K562 (cell line): Measurements from ENCODE around the gene DGCR6L. TPM values are rescaled to one million over a fixed set of nuclear protein-coding genes. Genes with fewer than 3 reads are reported as not detected.
"Not testable (repeated sequence)": the region's sequence is repeated elsewhere in the genome, so short reads cannot be mapped to it uniquely, and the experiment has no call there.

ENCODE experiments used
- ATF3 ChIP-seq, 2 experiments: fragments of 450-650 bp in 1 of 2; sonication (generic) in 1 of 2; formaldehyde crosslinking in 1 of 2; IDR thresholded peaks in 1 of 2; conservative IDR thresholded peaks in 1 of 2; 2 replicates each; pipeline versions ENCODE4 v1.6.1 to v1.8.1; 2016 to 2023; ENCODE audit warnings: mild to moderate bottlenecking in 2 of 2, moderate library complexity in 2 of 2, inconsistent platforms in 1 of 2, missing genetic modification reagents in 1 of 2
- ATF7 ChIP-seq: fragments of 450-650 bp; IDR thresholded peaks from 2 replicates; pipeline ENCODE4 v1.7.1; 2014; ENCODE audit warnings: mild to moderate bottlenecking, moderate library complexity
- BHLHE40 ChIP-seq: IDR thresholded peaks from 2 replicates; pipeline ENCODE4 v1.6.1; 2011; ENCODE audit warnings: low read length, improper control_type of control experiment
- CREB1 ChIP-seq, 2 experiments: sonication (generic) in 1 of 2; formaldehyde crosslinking in 1 of 2; IDR thresholded peaks; 2 replicates each; pipeline versions ENCODE4 v1.6.1 to v1.8.0; 2012 to 2022; ENCODE audit warnings: inconsistent platforms in 1 of 2, mild to moderate bottlenecking in 1 of 2, missing genetic modification reagents in 1 of 2, moderate library complexity in 1 of 2
- E2F5 ChIP-seq: sonication (generic); formaldehyde crosslinking; IDR thresholded peaks from 2 replicates; pipeline ENCODE4 v1.8.0; 2022; ENCODE audit warnings: mild to moderate bottlenecking, missing genetic modification reagents
- ERF ChIP-seq: fragments of 450-650 bp; formaldehyde crosslinking; IDR thresholded peaks from 2 replicates; pipeline ENCODE4 v1.4.0; 2020; ENCODE audit warnings: mild to moderate bottlenecking, mixed read lengths
- JUN ChIP-seq, 2 experiments: sonication (generic) in 1 of 2; formaldehyde crosslinking in 1 of 2; IDR thresholded peaks; 2 replicates each; pipeline versions ENCODE4 v1.6.1 to v1.8.0; 2012 to 2022; ENCODE audit warnings: borderline replicate concordance in 2 of 2, mild to moderate bottlenecking in 2 of 2, improper control_type of control experiment in 1 of 2, low read depth in 1 of 2, low read length in 1 of 2, missing genetic modification reagents in 1 of 2
- MAZ ChIP-seq, 2 experiments: fragments of 450-650 bp in 1 of 2; sonication (generic) in 1 of 2; formaldehyde crosslinking; IDR thresholded peaks in 1 of 2; conservative IDR thresholded peaks in 1 of 2; 2 replicates each; pipeline versions ENCODE4 v1.4.0 to v1.5.0; 2020; ENCODE audit warnings: mild to moderate bottlenecking in 1 of 2, missing genetic modification reagents in 1 of 2
- NEUROD1 ChIP-seq: fragments of 150-350 bp; IDR thresholded peaks from 2 replicates; pipeline ENCODE4 v1.6.1; 2014; ENCODE audit warnings: borderline replicate concordance, low read length, low read depth; ENCODE audit not compliant: partially characterized antibody
- NR2C2 ChIP-seq, 2 experiments: fragments of 200-800 bp in 1 of 2; sonication (Bioruptor generic) in 1 of 2; sonication (generic) in 1 of 2; formaldehyde crosslinking in 1 of 2; IDR thresholded peaks; 2 replicates each; pipeline versions ENCODE4 v1.6.1 to v1.8.0; 2016 to 2022; ENCODE audit warnings: mild to moderate bottlenecking in 1 of 2, missing compliant biosample characterization in 1 of 2, missing genetic modification characterization in 1 of 2, missing genetic modification reagents in 1 of 2
- SMARCA5 ChIP-seq: fragments of 450-650 bp; IDR thresholded peaks from 2 replicates; pipeline ENCODE4 v1.6.1; 2016
- XRCC5 ChIP-seq: fragments of 200-400 bp; formaldehyde crosslinking; IDR thresholded peaks from 2 replicates; pipeline ENCODE4 v1.6.1; 2017; ENCODE audit warnings: low read depth, mild to moderate bottlenecking, low read length
- ZFP36 ChIP-seq: fragments of 150-350 bp; IDR thresholded peaks from 2 replicates; pipeline ENCODE4 v1.6.1; 2018; ENCODE audit warnings: low read length, low read depth; ENCODE audit not compliant: partially characterized antibody
- polyA plus RNA-seq, 8 experiments: library from polyadenylated mRNA; depleted of rRNA in 4 of 8; stranded (reverse) in 5 of 8; unstranded in 3 of 8; fragments of >200 nt; fragmentation: Nextera tagmentation in 2 of 8; fragmentation: Illumina TruSeq in 1 of 8; extraction: Ambion mirVana in 2 of 8; extraction: Trizol in 1 of 8; gene quantifications; 2 replicates each; pipeline versions ENCODE4 v1.2.1 to v1.2.3, GENCODE V29; 2011 to 2014; ENCODE audit warnings: inconsistent platforms in 1 of 8, missing spikeins in 1 of 8
- total RNA-seq, 7 experiments: library from RNA; depleted of rRNA in 6 of 7; stranded (reverse); fragments of >200 nt in 6 of 7; fragmentation: Illumina TruSeq in 2 of 7; extraction: Trizol in 2 of 7; gene quantifications; 2 replicates each; pipeline versions ENCODE4 v1.2.1 to v1.2.3, GENCODE V29; 2011 to 2021; ENCODE audit warnings: low replicate concordance in 1 of 7
- TF ChIP-seq, protein P1 (sequence below): fragments of 450-650 bp; formaldehyde crosslinking; IDR thresholded peaks from 2 replicates; pipeline ENCODE4 v1.4.0; 2020; ENCODE audit warnings: mild to moderate bottlenecking, moderate library complexity
- TF ChIP-seq, protein P2 (sequence below): sonication (generic); formaldehyde crosslinking; IDR thresholded peaks from 2 replicates; pipeline ENCODE4 v1.8.1; 2023; ENCODE audit warnings: missing genetic modification reagents, mild to moderate bottlenecking, borderline replicate concordance

The DGCR6L gene
- total and polyA plus RNA-seq, 9 of the 15 experiments (the other 6 are each of a cell fraction or from before 2014, with no cell fraction given) = 3.6 to 151 (median 51.0) TPM

DNA sequence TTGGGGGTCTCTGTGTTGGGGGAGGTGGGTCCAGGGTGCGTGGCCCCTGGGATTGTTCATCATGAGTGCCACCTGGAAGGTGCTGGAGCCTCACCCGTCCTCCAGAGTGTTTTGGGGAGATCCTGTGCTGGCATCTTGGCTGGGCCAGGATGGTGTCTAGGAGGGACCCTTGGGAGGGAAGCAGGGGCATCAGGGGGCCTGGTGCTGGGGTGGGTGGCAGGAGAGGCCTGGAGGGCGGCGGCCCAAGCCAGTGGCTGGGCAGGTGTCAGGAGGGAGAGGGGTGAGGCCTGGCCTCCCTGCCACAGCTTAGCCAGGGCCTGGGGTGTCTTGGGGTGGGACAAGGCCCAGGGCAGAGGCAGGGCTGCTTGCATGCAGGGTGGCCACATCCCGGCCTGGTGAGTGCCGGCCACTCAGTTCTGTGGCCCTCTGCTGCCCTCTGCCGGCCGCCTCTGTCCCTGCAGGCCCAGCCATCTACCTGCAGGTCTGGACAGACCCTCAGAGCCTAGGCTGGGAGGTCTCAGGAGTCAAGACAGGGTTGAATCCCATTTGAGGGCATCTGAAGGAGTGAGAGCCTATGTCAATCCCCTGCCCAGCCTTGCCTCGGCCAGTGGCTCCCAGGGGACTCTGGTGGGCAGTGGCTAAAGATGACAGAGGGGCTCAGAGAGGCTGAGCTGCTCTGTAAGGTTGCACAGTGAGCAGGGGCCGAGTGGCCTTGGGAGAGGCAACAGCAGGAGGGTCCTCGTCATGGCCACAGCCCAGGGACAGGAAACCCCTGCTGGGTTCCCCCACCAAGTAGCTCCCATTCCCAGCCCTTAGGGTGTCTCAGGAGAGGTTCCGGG is 34.2 kb downstream of the DGCR6L start (continued):
- TF ChIP-seq E2F5 (CRISPR knock-in tag) (peak; percentile 75; the same call in 1 of the 2 replicates), ZFP36 (peak; percentile 45), ERF (CRISPR knock-in tag) (0 out of 2 replicates have a peak, but pooled peaks have one; percentile 64), JUN (IDR thresholded peaks at IDR 0.05; ENCODE audit: borderline replicate concordance, low read depth, low read length) (peak; percentile 46; the same call in 1 of the 2 replicates), JUN (CRISPR knock-in tag; IDR thresholded peaks at IDR 0.05; ENCODE audit: borderline replicate concordance) (peak; percentile 81; the same call in 1 of the 2 replicates), NEUROD1 (peak; percentile 58), ATF7 (peak; percentile 16; the same call in 1 of the 2 replicates), SMARCA5 (peak; percentile 92; the same call in 1 of the 2 replicates), NR2C2 (CRISPR knock-in tag; IDR thresholded peaks at IDR 0.05) (0 out of 2 replicates have a peak, but pooled peaks have one; percentile 52), ATF3 (CRISPR knock-in tag; conservative IDR thresholded peaks at IDR 0.05) (peak; percentile 71), XRCC5 (peak; percentile 74), MAZ (CRISPR knock-in tag; conservative IDR thresholded peaks at IDR 0.05 in 1 of 2, IDR thresholded peaks at IDR 0.05 in 1 of 2) (peak in 1 of 2 experiments; percentile 74; a peak in 3 of 4 replicates), BHLHE40 (peak; percentile 63; the same call in 1 of the 2 replicates), CREB1 (IDR thresholded peaks at IDR 0.05) (peak; percentile 30; the same call in 1 of the 2 replicates)
- TF ChIP-seq, protein P1, sequence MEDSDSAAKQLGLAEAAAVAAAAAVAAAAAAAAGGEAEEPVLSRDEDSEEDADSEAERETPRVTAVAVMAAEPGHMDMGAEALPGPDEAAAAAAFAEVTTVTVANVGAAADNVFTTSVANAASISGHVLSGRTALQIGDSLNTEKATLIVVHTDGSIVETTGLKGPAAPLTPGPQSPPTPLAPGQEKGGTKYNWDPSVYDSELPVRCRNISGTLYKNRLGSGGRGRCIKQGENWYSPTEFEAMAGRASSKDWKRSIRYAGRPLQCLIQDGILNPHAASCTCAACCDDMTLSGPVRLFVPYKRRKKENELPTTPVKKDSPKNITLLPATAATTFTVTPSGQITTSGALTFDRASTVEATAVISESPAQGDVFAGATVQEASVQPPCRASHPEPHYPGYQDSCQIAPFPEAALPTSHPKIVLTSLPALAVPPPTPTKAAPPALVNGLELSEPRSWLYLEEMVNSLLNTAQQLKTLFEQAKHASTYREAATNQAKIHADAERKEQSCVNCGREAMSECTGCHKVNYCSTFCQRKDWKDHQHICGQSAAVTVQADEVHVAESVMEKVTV = peak; percentile 98
- TF ChIP-seq NR2C2 (tag; IDR thresholded peaks at IDR 0.05); ATF3 (IDR thresholded peaks at IDR 0.05); CREB1 (CRISPR knock-in tag; IDR thresholded peaks at IDR 0.05): not testable (repeated sequence)
- TF ChIP-seq, protein P2, sequence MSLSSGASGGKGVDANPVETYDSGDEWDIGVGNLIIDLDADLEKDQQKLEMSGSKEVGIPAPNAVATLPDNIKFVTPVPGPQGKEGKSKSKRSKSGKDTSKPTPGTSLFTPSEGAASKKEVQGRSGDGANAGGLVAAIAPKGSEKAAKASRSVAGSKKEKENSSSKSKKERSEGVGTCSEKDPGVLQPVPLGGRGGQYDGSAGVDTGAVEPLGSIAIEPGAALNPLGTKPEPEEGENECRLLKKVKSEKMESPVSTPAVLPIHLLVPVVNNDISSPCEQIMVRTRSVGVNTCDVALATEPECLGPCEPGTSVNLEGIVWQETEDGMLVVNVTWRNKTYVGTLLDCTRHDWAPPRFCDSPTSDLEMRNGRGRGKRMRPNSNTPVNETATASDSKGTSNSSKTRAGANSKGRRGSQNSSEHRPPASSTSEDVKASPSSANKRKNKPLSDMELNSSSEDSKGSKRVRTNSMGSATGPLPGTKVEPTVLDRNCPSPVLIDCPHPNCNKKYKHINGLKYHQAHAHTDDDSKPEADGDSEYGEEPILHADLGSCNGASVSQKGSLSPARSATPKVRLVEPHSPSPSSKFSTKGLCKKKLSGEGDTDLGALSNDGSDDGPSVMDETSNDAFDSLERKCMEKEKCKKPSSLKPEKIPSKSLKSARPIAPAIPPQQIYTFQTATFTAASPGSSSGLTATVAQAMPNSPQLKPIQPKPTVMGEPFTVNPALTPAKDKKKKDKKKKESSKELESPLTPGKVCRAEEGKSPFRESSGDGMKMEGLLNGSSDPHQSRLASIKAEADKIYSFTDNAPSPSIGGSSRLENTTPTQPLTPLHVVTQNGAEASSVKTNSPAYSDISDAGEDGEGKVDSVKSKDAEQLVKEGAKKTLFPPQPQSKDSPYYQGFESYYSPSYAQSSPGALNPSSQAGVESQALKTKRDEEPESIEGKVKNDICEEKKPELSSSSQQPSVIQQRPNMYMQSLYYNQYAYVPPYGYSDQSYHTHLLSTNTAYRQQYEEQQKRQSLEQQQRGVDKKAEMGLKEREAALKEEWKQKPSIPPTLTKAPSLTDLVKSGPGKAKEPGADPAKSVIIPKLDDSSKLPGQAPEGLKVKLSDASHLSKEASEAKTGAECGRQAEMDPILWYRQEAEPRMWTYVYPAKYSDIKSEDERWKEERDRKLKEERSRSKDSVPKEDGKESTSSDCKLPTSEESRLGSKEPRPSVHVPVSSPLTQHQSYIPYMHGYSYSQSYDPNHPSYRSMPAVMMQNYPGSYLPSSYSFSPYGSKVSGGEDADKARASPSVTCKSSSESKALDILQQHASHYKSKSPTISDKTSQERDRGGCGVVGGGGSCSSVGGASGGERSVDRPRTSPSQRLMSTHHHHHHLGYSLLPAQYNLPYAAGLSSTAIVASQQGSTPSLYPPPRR = peak; percentile 90; the same call in 1 of the 2 replicates
